Ishikawa (cell line): Measurements from ENCODE around the gene NOX4.

Source experiments
- CEBPB ChIP-seq: IDR thresholded peaks from 2 replicates; pipeline ENCODE4 v1.6.1; 2012
- CREB1 ChIP-seq: IDR thresholded peaks from 2 replicates; pipeline ENCODE4 v1.6.1; 2012; ENCODE audit warnings: low read depth
- EGR1 ChIP-seq: IDR thresholded peaks from 2 replicates; pipeline ENCODE4 v1.6.1; 2012
- EP300 ChIP-seq: IDR thresholded peaks from 2 replicates; pipeline ENCODE4 v1.6.1; 2012; ENCODE audit warnings: borderline replicate concordance
- FOXM1 ChIP-seq: IDR thresholded peaks from 2 replicates; pipeline ENCODE4 v1.6.1; 2012; ENCODE audit warnings: low read depth, borderline replicate concordance
- MAX ChIP-seq: IDR thresholded peaks from 2 replicates; pipeline ENCODE4 v1.6.1; 2012
- NFIC ChIP-seq: IDR thresholded peaks from 2 replicates; pipeline ENCODE4 v1.6.1; 2012
- RAD21 ChIP-seq: IDR thresholded peaks from 2 replicates; pipeline ENCODE4 v1.6.1; 2012; ENCODE audit warnings: low read depth
- TAF1 ChIP-seq: IDR thresholded peaks from 2 replicates; pipeline ENCODE4 v1.6.1; 2012; ENCODE audit warnings: low read depth, mild to moderate bottlenecking
- TCF12 ChIP-seq: IDR thresholded peaks from 2 replicates; pipeline ENCODE4 v1.6.1; 2012; ENCODE audit warnings: low read depth
- TEAD4 ChIP-seq: IDR thresholded peaks from 2 replicates; pipeline ENCODE4 v1.6.1; 2012
- USF1 ChIP-seq: IDR thresholded peaks from 2 replicates; pipeline ENCODE4 v1.6.1; 2012
- YY1 ChIP-seq: IDR thresholded peaks from 2 replicates; pipeline ENCODE4 v1.6.1; 2012; ENCODE audit warnings: low read depth
- TF ChIP-seq, protein P1 (sequence below): IDR thresholded peaks from 2 replicates; pipeline ENCODE4 v1.6.1; 2012; ENCODE audit warnings: low read depth, mild to moderate bottlenecking

GRCh38 chr11:89293965-89294679 is 197.1 kb downstream of the NOX4 start:
- TF ChIP-seq TCF12 (no peak), NFIC (no peak), EGR1 (no peak), MAX (no peak), TEAD4 (no peak), EP300 (no peak), USF1 (no peak), CEBPB (no peak), TAF1 (no peak), YY1 (no peak), CREB1 (no peak), FOXM1 (no peak), RAD21 (no peak)
- TF ChIP-seq, protein P1, sequence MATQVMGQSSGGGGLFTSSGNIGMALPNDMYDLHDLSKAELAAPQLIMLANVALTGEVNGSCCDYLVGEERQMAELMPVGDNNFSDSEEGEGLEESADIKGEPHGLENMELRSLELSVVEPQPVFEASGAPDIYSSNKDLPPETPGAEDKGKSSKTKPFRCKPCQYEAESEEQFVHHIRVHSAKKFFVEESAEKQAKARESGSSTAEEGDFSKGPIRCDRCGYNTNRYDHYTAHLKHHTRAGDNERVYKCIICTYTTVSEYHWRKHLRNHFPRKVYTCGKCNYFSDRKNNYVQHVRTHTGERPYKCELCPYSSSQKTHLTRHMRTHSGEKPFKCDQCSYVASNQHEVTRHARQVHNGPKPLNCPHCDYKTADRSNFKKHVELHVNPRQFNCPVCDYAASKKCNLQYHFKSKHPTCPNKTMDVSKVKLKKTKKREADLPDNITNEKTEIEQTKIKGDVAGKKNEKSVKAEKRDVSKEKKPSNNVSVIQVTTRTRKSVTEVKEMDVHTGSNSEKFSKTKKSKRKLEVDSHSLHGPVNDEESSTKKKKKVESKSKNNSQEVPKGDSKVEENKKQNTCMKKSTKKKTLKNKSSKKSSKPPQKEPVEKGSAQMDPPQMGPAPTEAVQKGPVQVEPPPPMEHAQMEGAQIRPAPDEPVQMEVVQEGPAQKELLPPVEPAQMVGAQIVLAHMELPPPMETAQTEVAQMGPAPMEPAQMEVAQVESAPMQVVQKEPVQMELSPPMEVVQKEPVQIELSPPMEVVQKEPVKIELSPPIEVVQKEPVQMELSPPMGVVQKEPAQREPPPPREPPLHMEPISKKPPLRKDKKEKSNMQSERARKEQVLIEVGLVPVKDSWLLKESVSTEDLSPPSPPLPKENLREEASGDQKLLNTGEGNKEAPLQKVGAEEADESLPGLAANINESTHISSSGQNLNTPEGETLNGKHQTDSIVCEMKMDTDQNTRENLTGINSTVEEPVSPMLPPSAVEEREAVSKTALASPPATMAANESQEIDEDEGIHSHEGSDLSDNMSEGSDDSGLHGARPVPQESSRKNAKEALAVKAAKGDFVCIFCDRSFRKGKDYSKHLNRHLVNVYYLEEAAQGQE, result no peak
